GM19372 (cell line): ENCODE data around the gene CELA1.
"Not testable (repeated sequence)": the region's sequence is repeated elsewhere in the genome, so short reads cannot be mapped to it uniquely, and the experiment has no call there.

Experiments used
- ATAC-seq: cut with Tn5 transposase; IDR thresholded peaks from one replicate; pipeline ENCODE4 v1.9.1; 2021; ENCODE audit warnings: mild to moderate bottlenecking, low read depth, moderate library complexity; ENCODE audit not compliant: unreplicated experiment

CELA1 gene

DNA sequence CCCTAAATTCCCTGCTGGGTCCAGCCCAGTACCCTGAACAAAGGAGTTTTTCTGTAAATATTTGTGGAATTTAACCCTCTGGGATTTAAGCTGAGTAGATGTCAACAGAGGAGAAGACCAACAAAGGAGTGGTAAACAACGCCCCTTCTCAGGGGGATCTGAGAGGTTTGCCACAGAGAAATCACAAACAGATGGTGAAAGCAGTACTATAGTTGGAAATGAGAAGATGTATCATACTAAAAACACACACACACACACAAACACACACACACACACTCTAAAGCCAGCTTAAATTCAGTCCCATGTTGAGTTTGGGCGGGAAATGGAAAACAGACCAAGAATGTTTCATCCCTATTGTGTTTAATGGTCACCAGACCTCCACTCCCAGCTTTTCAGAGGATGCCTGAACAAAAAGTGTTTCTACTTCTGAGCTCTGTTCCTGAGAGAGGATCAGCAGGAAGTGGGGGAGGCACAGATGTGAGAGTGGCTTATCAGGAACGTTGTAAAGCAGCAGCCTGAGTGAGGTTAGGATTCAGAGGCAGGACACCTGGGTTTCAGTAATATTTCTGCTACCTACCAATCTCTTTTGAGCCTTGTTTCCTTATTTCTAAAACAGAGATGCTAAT lies 25.7 kb downstream of the CELA1 start:
- no peak for ATAC-seq

DNA sequence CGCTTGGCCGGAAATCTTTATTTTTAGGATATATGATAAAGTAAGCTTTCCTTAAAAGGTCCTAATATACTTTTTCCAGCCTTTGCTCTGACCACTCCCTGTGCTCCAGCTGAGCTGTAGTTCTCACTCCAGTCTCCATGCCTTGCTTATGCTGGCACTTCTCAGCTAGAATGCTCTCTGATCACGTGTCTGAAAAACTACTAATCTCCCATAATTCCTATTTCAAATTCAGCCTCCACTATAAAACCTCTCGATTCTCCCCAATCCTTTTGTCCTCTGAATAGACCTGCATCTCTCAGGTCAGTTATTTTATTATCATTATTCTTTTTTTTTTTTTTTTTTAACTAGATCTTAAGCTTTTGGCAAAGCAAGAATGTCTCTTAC lies 26.2 kb downstream of the CELA1 start:
- no peak for ATAC-seq

DNA sequence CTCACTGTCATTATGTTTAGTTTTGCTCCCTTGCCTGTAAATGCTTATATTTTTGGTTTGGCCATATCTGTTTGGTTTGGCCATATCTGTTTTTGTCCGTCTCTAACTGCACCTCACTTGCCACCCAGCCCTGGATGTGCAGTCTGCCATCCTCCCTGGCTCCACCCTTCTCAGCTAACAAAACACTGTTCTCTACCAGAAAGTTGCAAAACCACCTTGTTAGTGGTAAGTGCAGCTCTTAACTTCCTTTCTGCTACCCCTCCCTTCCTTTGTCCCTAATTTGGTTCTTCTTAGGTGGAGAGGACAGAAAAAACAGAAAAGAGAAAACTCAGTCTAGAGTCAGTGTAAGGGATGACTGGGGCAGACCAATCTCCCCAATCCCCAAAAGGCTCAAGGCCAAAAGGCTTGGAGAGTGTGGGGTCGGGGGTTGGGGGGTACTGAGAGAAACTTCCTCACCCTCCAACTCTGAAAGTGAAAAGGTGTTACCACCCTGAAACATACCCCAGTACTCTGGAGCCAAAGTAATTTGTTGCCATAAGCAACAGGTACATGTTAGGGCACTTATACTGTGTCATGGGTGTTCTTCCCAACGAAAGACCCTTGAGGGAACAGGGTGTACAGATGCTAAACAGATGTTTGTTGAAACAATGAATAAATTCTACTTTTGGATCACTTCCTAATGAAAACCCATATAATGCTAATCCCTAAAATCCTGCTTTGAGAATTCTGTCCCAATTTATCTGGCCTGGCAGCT lies 27.5 kb downstream of the CELA1 start:
- no peak for ATAC-seq

DNA sequence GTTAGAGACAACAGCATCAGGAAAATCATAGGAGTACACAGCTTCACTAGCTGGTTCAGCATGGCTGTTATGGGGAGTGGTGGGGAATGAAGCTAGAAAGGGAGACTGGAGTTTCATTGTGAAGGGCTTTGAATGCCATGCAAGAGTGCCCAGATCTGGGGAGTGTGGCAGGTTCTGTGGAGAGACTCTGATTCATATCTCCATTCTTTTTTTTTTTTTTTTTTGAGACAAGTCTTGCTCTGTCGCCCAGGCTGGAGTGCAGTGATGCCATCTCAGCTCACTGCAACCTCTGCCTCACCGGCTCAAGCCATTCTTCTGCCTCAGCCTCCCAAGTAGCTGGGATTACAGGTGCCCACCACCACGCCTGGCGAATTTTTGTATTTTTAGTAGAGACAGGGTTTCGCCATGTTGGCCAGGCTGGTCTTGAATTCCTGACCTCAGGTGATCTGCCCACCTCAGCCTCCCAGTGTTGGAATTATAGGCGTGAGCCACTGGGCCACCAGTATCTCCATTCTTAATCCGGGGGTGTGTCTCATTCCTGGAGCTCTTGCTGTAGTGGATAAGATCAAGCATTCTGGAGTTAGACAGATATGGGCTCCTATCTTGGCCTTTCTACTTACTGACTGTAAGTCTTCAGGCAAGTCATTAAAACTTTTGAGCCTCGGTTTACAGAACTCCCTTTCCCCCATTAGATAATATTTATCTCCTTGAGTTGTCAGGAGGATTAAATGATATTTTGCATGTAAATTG lies 28.2 kb downstream of the CELA1 start:
- ATAC-seq, result not testable (repeated sequence)

DNA sequence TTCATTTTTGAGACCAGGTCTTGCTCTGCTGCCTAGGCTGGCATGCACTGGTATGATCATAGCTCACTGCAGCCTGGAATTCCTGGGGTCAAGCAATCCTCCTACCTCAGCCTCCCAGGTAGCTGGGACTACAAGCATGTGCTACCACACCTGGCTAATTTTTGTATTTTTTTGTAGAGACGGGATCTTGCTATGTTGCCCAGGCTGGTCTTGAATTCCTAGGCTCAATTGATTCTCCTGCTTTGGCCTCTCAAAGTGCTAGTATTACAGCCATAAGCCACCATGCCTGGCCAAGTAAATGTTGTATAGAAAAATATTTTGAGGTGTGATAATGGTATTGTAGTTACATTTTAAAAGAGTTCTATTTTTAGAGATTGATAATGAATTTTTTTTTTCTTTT lies 35.1 kb downstream of the CELA1 start:
- no peak for ATAC-seq

DNA sequence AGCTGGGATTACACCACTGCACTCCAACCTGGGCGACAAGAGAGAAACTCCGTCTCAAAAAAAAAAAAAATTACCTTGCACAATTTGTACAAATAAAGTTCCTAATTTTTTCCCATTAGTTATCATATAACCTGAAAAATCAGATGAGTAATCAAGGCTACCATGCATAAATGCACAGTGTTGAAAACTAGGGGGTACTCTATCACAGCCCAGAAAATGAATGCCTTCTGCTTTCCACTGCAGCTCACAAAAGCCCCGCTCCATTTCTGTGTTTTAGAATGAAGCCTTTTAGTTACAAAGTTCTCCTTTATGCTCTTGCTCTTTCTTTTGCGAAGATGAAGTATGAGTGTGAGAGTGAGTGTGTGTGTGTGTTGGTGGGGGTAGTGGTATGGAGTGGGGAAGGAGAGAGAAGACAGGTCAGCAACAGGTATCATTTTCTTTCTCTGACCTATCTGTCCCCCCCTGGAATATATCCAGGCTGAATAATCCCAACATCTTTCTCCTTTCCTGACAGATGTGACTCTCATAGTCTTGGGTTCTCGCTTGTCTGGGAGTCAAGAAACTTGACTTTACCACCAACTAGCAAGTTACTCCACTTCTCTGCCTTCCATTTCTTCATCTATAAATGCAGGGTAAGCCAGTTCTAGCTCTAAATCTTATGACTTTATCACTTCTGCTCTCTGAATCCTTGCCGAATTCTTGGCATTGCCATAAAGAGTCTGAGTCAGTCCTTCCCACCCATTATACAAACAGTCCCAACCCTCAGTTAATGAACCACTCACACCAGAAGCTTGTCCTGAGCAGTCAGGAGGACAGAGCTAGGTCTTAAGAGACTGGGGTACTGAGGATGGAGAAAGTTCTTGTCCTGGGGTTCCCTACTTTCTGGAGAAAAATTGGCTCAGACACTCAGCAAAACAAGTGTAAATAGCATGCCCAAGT lies 38.6 kb downstream of the CELA1 start:
- no peak for ATAC-seq

DNA sequence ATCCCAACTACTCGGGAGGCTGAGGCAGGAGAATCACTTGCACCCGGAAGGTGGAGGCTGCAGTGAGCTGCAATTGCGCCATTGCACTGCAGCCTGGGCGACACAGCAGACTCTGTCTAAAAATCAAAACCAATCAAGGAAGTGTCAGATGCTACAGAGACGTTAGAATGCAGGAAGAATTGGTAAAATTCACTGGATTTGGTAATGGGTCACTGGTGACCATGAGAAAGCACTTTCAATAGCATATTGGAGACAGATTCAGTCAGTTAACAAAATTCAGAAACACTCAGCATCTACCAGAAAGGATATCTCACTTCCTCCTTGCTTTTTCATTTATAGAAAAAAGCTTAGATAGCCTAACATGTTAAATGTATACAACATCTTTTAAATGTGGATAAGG lies 40.0 kb downstream of the CELA1 start:
- ATAC-seq, result no peak

DNA sequence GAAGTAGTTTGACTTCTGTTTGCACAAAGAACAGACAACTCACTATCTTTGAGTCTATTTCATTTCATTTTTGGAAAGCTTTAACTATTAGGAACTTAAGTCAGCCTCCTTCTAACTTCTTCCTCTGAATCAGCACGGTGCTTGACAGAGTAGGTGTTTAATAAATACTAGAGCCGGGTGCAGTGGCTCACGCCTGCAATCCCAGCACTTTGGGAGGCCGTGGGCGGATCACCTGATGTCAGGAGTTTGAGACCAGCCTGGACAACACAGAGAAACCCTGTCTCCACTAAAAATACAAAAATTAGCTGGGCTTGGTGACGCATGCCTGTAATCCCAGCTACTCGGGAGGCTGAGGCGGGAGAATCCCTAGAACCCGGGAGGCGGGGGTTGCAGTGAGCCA lies 45.7 kb downstream of the CELA1 start:
- not testable (repeated sequence) for ATAC-seq

DNA sequence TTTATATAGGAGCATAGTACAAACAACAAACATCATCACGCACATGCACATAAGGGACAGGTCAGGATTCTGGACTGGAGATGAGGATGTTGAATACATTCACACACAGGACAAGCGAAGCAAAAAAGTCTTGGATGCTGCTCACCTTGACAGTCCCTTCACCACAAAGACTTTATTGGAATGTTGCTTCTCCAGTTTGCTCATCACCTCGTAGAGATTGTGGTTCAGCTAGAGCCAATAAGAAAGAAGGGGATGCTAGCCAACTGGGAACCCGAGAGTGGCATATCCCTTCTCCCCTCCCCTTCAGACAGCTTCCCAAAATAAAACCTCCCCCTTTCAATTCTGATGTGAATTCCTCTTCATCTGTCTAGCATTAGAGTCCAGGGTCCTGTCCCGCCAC lies 50.8 kb downstream of the CELA1 start:
- ATAC-seq, result no peak

DNA sequence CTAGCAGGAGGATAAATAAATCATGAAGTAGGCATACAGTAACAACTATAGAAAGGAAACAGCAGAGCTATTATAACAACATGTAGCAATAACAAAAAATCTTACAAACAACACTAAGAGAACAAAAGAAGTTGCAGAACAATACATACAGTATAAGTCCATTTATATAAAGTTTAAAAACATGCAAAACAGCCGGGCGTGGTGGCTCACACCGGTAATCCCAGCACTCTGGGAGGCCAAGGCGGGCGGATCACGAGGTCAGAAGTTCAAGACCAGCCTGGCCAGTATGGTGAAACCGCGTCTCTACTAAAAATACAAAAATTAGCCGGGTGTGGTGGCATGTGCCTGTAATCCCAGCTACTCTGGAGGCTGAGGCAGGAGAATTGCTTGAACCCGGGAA lies 52.4 kb downstream of the CELA1 start:
- ATAC-seq, result not testable (repeated sequence)

DNA sequence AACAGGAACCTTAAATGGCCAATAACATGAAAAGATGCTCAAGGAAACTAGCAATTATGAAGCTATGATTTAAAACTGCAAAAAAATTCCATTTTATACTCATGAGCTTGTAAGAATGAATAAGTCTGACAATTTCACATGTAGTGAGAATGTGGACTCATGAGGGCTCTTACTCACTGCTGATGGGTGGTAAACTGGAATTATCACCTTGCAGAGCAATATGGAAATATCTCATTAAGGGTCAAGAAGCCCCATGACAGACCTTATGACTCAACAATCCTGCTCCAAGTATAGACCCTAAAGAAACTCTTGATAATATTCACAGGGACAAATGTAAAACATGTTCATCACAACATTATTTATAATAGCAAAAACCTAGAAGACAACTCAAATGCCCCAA lies 52.8 kb downstream of the CELA1 start:
- no peak for ATAC-seq

DNA sequence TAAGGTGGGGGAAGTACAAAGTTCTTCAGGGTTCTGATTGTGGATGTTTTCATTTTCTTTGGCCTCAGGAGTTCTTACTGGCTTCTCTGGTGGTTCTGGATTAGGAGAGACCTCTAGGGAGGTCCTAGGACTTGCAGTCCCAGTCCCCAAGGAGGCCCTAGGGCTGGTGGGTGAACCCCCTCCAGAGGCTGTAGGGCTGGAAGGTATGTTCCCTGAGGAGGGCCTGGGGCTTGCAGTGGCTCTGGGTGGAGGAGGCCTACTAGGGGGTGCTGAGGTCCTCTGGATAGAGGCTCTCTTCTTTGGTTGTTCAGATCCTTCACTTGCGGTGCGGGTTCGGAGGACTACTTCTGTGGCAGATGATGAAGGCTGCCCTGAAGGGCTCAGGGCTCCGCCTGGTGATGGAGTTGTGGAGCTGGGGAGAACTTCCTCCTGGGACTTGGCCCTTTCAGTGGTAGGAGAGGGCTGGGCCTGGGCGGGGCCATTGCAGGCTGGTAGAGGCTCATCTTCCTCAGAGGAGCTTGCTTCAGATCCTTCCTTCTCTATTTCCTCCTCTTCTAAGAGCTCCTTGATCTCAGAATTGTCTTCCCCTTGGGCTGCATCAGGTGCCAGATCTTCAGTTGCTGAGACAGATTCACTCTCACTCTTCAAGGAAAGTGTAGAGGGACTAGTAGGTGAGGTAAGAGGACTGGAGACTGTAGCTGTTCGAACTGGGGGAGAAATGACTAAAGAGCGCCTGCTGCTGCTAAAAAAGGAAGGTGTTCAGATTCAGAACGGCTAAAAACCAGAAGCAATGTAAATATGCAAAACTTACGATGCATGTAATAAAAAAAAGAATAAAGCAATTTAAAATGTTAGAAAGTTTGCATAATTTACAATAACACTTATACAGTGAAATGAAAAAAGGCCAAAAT lies 54.6 kb downstream of the CELA1 start:
- not testable (repeated sequence) for ATAC-seq

DNA sequence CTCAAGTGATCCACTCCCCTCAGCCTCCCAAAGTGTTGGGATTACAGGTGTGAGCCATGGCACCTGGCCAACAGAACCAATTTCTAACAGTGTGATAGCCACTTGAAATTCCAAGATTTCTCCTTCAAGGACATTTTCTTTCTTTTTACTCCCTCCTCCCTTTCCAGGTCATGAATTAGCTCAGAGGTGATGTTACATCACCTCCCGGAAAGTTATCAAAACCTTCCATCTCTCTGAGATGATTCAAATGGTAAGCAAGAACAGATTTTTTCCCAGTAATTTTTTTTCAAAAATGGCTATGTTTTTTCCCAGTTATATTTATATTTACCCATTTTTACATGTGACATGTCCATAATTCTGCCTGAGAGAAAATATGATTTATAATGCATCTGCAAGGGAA lies 60.6 kb downstream of the CELA1 start:
- no peak for ATAC-seq

DNA sequence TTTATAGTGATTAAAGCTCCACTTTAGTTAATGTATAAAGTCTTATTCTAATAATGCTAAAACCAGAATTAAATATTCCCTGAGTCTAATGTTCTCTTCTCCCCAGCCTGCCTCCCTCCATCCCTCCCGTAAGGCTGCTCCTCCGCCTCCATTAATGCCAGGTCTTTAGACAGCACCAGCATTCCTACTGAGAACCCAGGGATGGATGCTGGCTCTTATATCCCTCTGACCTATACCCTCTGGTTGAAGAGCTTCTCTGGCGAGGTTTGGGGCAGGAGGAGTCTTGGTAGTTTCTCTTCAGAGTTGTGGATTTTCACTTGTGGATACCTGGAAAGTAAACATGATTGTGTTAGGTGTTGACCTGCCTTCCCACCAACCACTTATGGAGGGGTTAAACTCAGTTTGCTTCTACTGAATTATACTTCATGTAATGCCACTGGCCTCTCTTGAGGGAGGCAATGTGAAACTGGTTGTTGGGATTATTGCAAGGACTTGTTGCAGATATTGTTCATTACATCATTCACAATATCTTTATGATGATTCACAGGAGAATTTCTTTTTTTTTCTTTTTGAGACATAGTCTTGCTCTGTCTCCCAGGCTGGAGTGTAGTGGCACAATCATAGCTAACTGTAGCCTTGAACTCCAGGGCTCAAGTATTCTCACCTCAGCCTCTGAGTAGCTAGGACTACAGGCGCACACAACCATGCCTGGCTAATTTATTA lies 65.1 kb downstream of the CELA1 start:
- ATAC-seq, result no peak
